Caco-2 (cell line): ENCODE data around the gene GRM4. TPM values are rescaled to one million over a fixed set of nuclear protein-coding genes. Genes with fewer than 3 reads are reported as not detected.
"Not testable (repeated sequence)": the region's sequence is repeated elsewhere in the genome, so short reads cannot be mapped to it uniquely, and the experiment has no call there.

Experiments
- BruUV-seq: library from RNA; stranded (reverse); fragments of 400-500 nt; replicated peaks from 2 replicates; lab custom pipeline; 2021; lab: Mats Ljungman, UMichigan
- CTCF ChIA-PET: fragments of 300-600 bp; sonication (Branson Sonifier 250); formaldehyde crosslinking; loops from one replicate; lab custom pipeline; 2022; ENCODE audit warnings: antibody characterized with exemption; lab: Charles Lee
- POLR2A ChIA-PET: fragments of 300-600 bp; sonication (Branson Sonifier 250); formaldehyde crosslinking; loops from one replicate; lab custom pipeline; 2022; ENCODE audit warnings: antibody characterized with exemption; lab: Charles Lee
- DNase-seq, 2 experiments: peaks; one replicate each; pipeline versions ENCODE4 v3.0.0 to v3.0.0-alpha.2; 2020 to 2022
- H3K27me3 ChIP-seq: replicated peaks from 2 replicates; pipeline ENCODE4 v1.6.0; 2011; ENCODE audit warnings: low read length; ENCODE audit not compliant: control insufficient read depth, insufficient read depth
- H3K36me3 ChIP-seq: 2 replicates; pipeline ENCODE4 v1.5.1; 2011; ENCODE audit warnings: low read length; ENCODE audit not compliant: control insufficient read depth, insufficient read depth
- H3K4me1 ChIP-seq: fragments of 250-450 bp; sonication (Bioruptor Pico); 2 replicates; pipeline ENCODE4 v1.5.1; 2020; ENCODE audit warnings: mild to moderate bottlenecking
- H3K4me3 ChIP-seq: 2 replicates; pipeline ENCODE4 v1.5.1; 2011; ENCODE audit warnings: low read depth, mild to moderate bottlenecking, control low read depth, low read length
- H3K9me3 ChIP-seq: fragments of 250-450 bp; sonication (Bioruptor Pico); 2 replicates; pipeline ENCODE4 v1.5.1; 2020; ENCODE audit warnings: mild to moderate bottlenecking, moderate library complexity
- H3K27ac Mint-ChIP-seq: one replicate; pipeline ENCODE4 v1.8.0; 2022; ENCODE audit warnings: mixed read lengths; ENCODE audit not compliant: unreplicated experiment
- H3K27me3 Mint-ChIP-seq: one replicate; pipeline ENCODE4 v1.8.0; 2022; ENCODE audit warnings: mixed read lengths; ENCODE audit not compliant: insufficient read depth, unreplicated experiment
- H3K36me3 Mint-ChIP-seq: one replicate; pipeline ENCODE4 v1.8.0; 2022; ENCODE audit warnings: mild to moderate bottlenecking, mixed read lengths; ENCODE audit not compliant: insufficient read depth, unreplicated experiment
- H3K4me1 Mint-ChIP-seq: one replicate; pipeline ENCODE4 v1.8.0; 2022; ENCODE audit warnings: low read depth, mixed read lengths; ENCODE audit not compliant: unreplicated experiment
- H3K4me3 Mint-ChIP-seq: one replicate; pipeline ENCODE4 v1.8.0; 2022; ENCODE audit warnings: mild to moderate bottlenecking, moderate library complexity, mixed read lengths; ENCODE audit not compliant: unreplicated experiment
- H3K9me3 Mint-ChIP-seq: one replicate; pipeline ENCODE4 v1.8.0; 2022; ENCODE audit warnings: mixed read lengths; ENCODE audit not compliant: unreplicated experiment
- intact Hi-C: fragments of 100-400 bp; cut with micrococcal nuclease; formaldehyde crosslinking; loops from one replicate; pipeline ENCODE4 v1.10.0; 2022; ENCODE audit not compliant: unreplicated experiment
- total RNA-seq: library from RNA; stranded (reverse); gene quantifications from 2 replicates; pipeline ENCODE4 v1.2.3, GENCODE V29; 2022
- TF ChIP-seq, protein P1 (sequence below), 2 experiments: fragments of 200-600 bp in 1 of 2; IDR thresholded peaks; 1 replicate in 1 of 2; 2 replicates in 1 of 2; pipeline versions ENCODE4 v1.5.1 to v1.8.0; 2011 to 2022; ENCODE audit warnings: antibody characterized with exemption in 1 of 2, control low read depth in 1 of 2, inconsistent platforms in 1 of 2, low read depth in 1 of 2, low read length in 1 of 2, mild to moderate bottlenecking in 1 of 2, moderate library complexity in 1 of 2; ENCODE audit not compliant: insufficient read depth in 1 of 2, severe bottlenecking in 1 of 2, unreplicated experiment in 1 of 2

Gene GRM4
- total RNA-seq, 1 experiment from 2014 or later = 0.09 TPM

DNA sequence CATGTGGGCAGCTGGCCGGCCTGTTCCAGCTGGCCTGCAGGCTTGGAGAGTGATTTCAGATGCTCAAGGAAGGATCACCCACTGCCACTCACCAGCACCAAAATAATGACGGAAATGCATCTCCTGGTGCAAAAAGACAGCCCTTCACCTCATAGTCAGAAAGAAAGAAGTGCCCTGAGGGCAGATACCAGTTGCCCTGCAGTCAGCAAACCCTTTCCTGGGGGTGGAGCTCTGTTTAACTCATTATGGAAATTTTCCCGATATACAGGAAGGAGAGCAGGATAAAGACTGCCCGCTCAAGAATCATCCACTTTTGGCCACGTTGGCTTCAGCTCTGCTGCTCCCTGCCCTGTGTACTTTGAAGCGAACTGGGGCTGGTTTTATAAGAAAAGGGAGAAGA, 127.9 kb downstream of the GRM4 start:
- H3K9me3 ChIP-seq = no peaks in the 10 kb centered on the region
- TF ChIP-seq, protein P1, sequence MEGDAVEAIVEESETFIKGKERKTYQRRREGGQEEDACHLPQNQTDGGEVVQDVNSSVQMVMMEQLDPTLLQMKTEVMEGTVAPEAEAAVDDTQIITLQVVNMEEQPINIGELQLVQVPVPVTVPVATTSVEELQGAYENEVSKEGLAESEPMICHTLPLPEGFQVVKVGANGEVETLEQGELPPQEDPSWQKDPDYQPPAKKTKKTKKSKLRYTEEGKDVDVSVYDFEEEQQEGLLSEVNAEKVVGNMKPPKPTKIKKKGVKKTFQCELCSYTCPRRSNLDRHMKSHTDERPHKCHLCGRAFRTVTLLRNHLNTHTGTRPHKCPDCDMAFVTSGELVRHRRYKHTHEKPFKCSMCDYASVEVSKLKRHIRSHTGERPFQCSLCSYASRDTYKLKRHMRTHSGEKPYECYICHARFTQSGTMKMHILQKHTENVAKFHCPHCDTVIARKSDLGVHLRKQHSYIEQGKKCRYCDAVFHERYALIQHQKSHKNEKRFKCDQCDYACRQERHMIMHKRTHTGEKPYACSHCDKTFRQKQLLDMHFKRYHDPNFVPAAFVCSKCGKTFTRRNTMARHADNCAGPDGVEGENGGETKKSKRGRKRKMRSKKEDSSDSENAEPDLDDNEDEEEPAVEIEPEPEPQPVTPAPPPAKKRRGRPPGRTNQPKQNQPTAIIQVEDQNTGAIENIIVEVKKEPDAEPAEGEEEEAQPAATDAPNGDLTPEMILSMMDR (IDR thresholded peaks at IDR 0.05; ENCODE audit: insufficient read depth in 1 of 2, low read depth in 1 of 2, low read length in 1 of 2, severe bottlenecking in 1 of 2, unreplicated experiment in 1 of 2) = no peak
- no TSS peak for BruUV-seq
- no peak overlapping the region for H3K4me3 ChIP-seq
- CTCF ChIA-PET = no interaction called here
- H3K4me3 Mint-ChIP-seq = no peak overlapping the region
- peaks cover 6% of the 10 kb centered on the region for H3K4me1 Mint-ChIP-seq
- POLR2A ChIA-PET = no interaction called here
- H3K36me3 ChIP-seq = no peaks in the 10 kb centered on the region
- no peak for DNase-seq
- no peaks in the 10 kb centered on the region for H3K4me1 ChIP-seq
- H3K9me3 Mint-ChIP-seq = no peaks in the 10 kb centered on the region
- no peak overlapping the region for H3K27ac Mint-ChIP-seq
- no peaks in the 10 kb centered on the region for H3K36me3 Mint-ChIP-seq
- H3K27me3 ChIP-seq = no peaks in the 10 kb centered on the region; the same call in 1 of the 2 replicates
- intact Hi-C loops = no loop called here
- peaks cover 6% of the 10 kb centered on the region for H3K27me3 Mint-ChIP-seq

DNA sequence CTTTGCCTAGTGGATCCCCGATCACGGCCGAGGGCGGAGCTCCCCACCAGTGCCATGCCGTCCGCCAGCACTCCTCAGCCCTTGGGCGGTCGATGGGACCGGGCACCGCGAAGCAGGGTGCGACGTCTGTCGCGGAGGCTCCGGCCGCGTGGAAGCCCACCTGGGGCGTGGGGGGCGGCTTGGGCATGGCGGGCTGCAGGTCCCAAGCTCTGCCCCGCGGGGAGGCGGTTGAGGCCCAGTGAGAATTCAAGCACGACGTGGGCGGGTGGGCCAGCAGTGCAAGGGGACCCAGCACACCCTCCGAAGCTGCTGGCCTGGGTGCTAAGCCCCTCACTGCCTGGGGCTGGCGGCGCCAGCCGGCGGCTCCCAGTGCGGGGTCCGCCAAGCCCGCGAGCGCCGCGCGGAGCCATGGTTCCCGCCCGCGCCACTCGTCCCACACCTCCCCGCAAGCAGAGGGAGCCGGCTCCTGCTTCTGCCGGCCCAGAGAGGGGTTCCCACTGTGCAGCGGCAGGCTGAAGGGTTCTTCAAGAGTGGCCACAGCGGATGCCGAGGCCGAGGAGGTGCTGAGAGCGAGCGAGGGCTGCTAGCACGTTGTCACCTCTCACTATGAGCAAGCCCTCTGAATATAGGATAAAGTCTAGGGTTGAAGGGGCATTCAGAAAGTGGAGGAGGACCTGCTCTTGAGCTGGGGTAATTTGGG, 128.6 kb downstream of the GRM4 start:
- no peak overlapping the region for H3K27ac Mint-ChIP-seq
- POLR2A ChIA-PET = no interaction called here

DNA sequence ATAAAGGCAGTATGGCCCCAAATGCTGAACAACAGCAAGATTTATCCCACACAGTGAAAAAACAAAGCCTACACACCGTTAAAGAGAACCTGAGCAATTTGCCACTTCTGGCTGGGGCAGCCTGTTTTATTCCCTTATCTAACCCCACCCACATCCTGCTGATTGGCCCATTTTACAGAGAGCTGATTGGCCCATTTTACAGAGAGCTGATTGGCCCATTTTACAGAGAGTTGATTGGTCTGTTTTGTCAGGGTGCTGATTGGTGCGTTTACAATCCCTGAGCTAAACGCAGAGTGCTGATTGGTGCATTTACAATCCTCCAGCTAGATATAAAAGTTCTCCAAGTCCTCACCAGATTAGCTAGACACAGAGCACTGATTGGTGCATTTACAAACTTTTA, 129.3 kb downstream of the GRM4 start:
- DNase-seq, H3K4me3 ChIP-seq, H3K36me3 Mint-ChIP-seq, CTCF ChIA-PET, H3K9me3 Mint-ChIP-seq, H3K27me3 Mint-ChIP-seq, H3K4me3 Mint-ChIP-seq, H3K9me3 ChIP-seq, BruUV-seq, H3K27ac Mint-ChIP-seq, H3K27me3 ChIP-seq, H3K36me3 ChIP-seq, POLR2A ChIA-PET, intact Hi-C loops, H3K4me1 Mint-ChIP-seq, H3K4me1 ChIP-seq: not testable (repeated sequence)

More for the DNA sequence above, 128.6 kb downstream of the GRM4 start:
- TF ChIP-seq, protein P1 (IDR thresholded peaks at IDR 0.05; ENCODE audit: insufficient read depth in 1 of 2, low read depth in 1 of 2, low read length in 1 of 2, severe bottlenecking in 1 of 2, unreplicated experiment in 1 of 2) = no peak
- Mint-ChIP-seq H3K27me3 (peaks cover 5% of the 10 kb centered on the region), H3K4me3 (no peak overlapping the region), H3K4me1 (peaks cover 5% of the 10 kb centered on the region), H3K9me3 (no peaks in the 10 kb centered on the region), H3K36me3 (no peaks in the 10 kb centered on the region)
- Histone ChIP-seq H3K27me3 (no peaks in the 10 kb centered on the region; the same call in 1 of the 2 replicates), H3K9me3 (no peaks in the 10 kb centered on the region), H3K4me3 (no peak overlapping the region), H3K36me3 (no peaks in the 10 kb centered on the region), H3K4me1 (no peaks in the 10 kb centered on the region)
- DNase-seq = no peak
- no TSS peak for BruUV-seq
- CTCF ChIA-PET = no interaction called here
- intact Hi-C loops = no loop called here
